GM18526 (cell line): ENCODE measurements around the gene VIPAS39.

Experiments
- POLR2A ChIP-seq: IDR thresholded peaks from 3 replicates; pipeline ENCODE4 v1.6.1; 2011; ENCODE audit not compliant: insufficient read length; ENCODE audit errors: extremely low read depth

The VIPAS39 gene

DNA sequence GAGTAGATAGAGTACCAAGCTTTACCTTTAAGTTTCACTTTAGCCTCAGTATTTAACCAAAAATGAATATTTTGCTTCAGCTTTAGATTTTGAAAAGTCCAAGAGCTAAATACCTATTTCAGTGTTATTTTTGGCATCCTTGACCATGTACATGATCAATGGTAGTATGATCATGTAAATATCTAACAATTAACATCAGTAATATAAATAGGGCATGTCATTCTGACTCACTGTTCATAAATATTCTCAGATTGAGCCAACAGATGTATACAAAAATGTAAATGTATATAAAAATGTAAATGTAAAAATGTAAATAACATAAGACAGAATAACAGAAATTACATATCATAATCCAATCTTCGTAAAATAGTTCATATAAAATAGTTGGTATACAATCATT, 18.8 kb downstream of the VIPAS39 start:
- TF ChIP-seq POLR2A: no peak

DNA sequence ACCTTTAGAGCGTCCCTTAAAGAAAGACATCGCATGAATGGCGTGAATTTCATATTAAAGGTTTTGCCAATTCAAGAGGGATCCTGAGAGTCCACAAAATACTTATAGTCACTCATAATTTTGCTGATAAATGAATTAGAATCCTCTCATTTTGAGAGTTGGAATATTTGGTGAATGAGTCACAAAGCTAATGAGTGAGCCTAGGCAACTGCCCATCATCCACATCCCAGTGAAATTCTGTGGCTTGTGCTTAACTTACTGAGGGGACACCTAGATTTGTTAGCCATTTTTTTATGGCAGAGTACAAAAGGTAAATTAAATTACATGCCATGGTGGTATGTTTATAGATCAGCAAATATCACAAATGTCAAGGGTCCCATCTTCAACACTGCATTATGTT, 21.4 kb downstream of the VIPAS39 start:
- TF ChIP-seq POLR2A: no peak

DNA sequence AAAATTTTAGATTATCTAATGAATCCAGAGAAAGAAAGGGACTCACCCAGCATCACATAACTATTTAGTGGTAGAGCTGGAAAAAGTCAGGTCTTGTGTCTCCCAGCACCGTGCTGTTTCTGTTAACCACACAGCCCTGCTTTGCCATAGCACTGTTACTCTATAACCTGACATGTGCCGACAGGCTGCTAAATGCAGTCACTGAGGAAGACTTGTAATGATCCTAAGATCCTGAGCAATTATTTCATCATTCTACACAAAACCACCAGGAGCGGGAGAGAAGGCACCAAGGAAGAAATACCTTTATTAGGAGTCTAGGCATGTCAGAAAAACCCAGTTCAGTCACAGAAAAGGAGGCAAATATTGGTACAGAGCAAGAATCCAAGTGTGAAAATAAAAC, 31.0 kb downstream of the VIPAS39 start:
- TF ChIP-seq POLR2A: no peak

DNA sequence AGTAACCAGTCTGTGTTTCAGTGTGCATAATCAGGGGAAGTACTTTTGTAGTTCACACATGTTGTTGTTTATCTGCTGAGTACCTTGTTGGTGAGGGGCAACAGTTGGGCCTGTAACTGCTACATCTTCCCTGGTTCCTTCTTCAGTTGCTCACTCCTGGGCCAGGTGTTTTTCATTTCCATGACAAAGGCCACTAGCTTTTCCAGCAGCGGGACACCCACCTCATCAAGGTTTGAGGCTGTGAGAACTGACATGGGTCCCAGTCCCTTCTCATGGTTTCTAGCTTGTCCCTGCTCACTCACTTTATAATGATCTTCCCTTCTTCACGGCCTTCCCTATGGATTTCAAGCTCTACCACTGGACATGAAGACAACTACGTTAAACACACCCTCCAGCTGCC, 32.5 kb downstream of the VIPAS39 start:
- TF ChIP-seq POLR2A: no peak

DNA sequence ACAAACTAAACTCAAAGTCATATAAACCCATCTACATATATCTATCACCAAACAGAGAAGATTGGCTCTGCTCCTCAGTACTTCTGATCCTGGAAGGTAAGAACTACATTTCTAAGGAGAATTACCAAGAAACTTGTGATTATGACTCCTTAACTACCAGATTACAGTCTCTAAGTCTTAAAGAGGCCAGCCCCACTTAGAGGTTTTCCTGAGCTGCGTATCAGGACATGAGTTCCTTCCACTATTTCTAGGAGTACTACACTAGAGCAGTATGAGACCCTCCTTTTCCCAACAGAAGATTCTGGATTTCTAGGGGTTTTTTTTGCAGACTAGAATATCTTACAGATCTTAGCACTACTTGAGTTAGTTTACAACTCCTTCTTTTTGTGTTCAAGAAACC, 34.0 kb downstream of the VIPAS39 start, which contains the start of gene NOXRED1:
Gene NOXRED1, minus strand, starts transcription at position 101 of the 400 bp plus-strand sequence. CDS start 634 bp downstream, outside the sequence.
- no peak for TF ChIP-seq POLR2A

DNA sequence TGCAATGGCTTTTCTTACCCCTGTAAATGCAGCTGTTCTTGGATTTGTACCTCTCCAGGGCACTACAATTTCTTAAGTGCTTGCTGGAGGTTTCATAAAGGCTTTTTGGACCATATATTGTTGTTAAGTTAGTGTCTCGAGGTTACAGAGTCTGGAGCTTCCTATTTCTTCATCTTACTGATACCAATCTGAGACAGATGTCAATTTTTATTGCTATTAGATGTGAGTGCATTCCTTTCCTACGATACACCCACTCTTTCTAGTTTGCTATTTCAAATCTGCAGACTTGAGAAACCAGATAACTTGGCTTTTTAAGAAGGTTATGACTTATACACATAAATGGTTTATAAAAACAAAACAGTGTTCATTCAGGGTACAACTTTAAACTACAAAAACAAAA, 36.2 kb downstream of the VIPAS39 start:
- no peak for TF ChIP-seq POLR2A

DNA sequence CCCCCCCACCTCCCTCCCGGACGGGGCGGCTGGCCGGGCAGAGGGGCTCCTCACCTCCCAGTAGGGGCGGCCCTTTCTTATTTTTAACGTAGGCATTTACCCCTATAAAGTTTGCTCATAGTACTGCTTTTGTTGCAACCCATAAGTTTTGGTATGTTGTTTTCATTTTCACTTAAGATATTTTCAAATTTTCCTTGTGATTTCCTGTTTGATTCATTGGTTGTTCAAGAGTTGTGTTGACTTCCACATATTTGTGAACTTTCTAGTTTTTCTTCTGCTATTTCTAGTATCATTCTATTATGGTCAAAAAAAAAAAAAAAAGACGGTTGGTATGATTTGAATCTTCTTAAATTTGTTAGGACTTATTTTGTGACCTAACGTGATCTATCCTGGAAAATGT, 40.6 kb downstream of the VIPAS39 start:
- TF ChIP-seq POLR2A: no peak

DNA sequence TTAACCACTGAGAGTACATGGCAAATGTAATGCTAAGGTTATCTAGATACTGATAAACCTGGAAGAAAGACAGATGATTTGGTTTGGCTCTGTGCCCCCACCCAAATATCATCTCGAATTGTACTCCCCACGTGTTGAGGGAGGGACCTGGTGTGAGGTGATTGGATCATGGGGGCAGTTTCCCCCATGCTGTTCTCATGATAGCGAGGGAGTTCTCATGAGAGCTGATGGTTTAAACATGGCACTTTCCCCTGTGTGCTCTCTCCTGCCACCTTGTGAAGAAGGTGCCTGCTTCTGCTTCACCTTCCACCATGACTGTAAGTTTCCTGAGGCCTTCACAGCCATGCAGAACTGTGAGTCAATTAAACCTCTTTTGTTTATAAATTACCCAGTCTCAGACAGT, 48.3 kb downstream of the VIPAS39 start:
- no peak for TF ChIP-seq POLR2A

DNA sequence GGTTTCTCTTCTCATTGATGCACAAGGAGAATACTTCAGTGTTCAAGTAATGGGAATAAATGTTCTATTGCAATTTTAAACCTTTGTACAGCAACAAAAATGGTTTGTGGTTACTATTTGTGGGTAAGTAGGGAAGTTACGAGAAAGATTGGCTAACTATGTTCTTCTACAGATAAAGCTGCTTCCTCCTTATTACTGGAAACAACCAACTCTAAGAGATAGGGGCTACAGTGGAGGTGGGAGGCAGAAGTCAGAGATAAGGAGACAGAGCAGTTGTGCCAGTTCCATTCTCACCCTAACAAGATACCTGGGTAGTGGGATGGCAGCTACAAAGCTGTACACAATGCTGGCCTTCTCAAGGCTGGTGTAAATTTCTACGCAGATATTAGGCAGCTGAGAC, 50.2 kb downstream of the VIPAS39 start:
- no peak for TF ChIP-seq POLR2A

DNA sequence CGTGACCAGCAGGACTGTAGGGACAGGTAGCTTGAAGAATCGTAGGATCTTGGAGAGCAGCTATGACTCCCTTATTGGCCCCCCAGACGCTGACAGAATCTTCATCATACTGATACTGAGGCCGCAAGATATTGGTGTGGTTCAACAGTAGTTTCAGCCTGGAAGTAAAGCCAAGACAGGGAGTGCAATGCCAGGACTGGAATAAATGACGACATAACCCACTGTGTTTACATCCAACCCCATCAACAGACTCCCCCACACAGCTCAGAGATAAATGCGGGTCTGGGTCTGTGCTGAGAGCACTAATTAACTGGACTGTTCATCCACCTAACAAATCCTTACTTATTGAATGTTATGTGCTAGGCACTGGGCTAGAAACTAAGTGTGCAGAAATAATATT, 50.7 kb downstream of the VIPAS39 start:
- TF ChIP-seq POLR2A: no peak

DNA sequence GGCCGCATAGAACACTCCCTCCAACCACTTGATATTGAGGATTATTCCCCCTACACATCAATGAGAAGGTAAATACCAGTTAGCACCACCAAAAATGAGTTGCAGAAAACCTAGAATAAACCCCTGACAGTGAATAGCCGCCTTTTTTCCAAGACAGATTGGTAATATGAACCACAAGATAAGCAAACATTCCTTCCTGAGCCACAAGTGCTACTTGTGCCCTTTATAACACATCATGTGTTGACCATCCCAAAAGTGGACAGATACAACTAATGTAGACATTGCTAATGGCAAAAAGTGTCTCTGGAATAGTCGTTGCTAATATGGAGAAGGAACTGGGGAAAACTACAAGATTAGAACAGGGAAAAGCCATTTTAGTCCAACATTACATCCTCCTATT, 51.3 kb downstream of the VIPAS39 start:
- TF ChIP-seq POLR2A: no peak

DNA sequence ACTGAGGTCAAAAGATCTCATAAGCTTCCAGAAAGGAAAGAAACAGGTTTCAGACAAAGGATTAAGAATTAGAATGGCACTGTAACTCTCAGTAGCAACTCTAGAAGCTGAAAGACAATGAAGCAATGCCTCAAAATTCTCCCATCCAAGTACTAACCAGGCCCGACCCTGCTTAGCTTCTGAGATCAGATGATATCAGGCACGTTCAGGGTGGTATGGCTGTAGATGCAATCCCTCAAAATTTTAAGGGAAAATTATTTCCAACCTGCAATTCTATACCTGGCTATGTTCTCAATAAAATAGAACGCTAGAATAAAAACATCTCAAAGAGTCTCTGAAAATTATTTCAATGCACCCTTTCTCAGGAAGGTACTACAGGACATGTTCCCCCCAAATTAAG, 53.6 kb downstream of the VIPAS39 start:
- no peak for TF ChIP-seq POLR2A

DNA sequence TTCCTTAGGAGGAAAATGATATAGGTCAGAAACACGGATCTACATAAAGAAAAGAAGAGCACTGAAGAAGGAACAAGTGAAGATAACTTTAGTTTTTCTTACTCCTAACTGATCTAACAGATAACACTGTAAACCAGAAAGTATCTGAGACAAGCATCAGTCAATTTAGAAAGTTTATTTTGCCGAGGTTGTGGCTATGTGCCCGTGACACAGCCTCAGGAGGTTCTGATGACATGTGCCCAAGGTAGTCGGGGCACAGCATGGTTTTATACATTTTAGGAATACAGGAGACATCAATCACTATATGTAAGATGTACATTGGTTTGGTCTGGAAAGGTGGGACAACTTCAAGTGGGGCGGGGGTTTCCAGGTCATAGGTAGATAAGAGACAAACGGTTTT, 57.2 kb downstream of the VIPAS39 start:
- TF ChIP-seq POLR2A: no peak

DNA sequence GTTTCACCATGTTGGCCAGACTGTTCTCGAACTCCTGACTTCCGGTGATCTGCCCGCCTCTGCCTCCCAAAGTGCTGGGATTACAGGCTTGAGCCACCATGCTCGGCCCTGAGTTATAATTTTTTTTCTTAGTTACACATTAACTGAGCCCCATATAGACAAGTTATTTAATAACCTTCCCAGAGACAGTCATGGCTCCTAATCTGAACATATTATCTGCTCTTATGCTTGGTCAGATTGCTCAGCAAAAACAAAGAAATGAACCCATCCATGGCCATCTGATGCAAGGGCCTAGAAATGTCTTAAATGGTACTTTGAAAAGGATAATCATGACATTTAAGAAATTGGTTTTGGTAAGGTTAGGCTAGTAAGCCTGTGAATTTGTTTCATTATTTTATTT, 67.2 kb downstream of the VIPAS39 start:
- no peak for TF ChIP-seq POLR2A

DNA sequence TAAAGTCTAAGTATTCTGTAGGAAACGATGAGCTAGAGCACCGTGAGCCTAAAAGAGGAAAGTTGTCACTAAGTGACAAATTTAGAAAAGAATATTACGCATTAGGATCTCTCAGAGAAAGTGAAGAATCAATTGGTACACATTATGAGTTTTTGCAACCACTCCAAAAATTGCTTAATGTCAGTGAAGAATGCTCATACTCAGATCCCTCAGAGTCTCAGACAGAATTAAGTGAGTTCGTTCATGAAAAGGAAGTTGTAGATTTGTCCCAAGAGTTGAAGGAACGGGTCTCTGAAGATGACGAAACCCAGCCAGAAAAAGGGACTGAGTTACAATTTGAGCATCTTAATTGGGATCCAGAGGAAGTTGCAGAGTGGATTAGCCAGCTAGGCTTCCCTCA, 78.7 kb downstream of the VIPAS39 start:
- TF ChIP-seq POLR2A: no peak

DNA sequence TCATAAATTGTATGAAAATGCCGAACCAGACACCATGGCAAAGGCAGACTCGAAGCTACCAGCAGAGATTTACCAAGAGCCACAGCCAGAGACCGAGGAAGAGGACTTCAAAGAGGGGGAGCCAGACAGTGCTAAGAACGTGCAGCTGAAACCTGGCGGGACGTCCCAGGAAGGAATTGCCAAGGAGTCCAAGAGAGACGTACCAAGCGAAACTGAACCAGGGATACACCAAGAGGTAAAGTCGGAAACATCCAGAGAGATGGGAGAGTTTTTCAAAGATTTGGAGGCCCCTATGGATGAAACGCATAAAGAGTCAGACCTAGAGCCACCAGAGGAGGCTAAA, 79.9 kb downstream of the VIPAS39 start:
- no peak for TF ChIP-seq POLR2A

DNA sequence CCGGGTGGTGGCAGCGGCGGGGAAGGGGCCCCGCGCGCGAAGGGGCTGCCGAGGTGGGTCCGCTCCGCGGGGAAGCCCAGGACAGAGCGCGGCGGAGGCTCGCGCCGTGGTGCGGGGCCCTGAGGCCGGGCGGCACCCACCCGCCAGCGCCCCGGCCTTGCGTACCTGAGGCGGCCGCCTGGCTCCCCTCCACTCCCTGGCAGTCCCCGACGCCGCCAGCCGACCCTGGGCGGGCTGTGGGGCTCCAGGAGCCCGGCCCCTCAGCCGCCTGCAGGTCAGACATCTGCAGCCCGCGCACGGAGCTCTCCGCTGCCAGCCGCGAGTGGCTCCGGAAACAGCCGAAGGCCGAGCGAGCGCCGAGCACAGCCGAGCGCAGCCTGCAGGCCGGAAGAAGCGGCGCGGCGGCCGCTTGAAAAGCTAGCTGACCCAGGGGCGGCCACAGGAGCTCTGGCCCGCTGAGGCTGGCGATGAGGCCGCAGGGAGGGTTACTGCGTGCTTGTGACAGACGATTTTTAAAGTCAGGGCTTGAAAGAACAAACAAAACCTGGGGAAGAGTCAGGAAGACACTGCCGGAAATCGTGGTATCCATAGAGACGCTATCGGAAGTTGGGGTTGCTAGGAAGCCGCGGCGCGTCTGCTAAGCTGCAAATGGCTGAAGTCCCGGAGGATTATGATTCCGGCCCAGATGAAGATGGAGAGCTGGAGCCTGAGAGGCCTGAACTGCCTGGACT, 80.5 kb downstream of the VIPAS39 start, which contains the start of the genes SAMD15 and TMED8:
Gene SAMD15, plus strand, starts transcription at position 609 of the 731 bp plus-strand sequence. Its CDS starts 40 bp downstream, at position 649.
Gene TMED8, minus strand, starts transcription at position 324 of the 731 bp plus-strand sequence. Its CDS starts 41 bp downstream, at position 283.
- TF ChIP-seq POLR2A: peak; percentile 60
